ENCODE measurements around the gene TBL1X. TPM values are rescaled to one million over a fixed set of nuclear protein-coding genes. Genes with fewer than 3 reads are reported as not detected.

TBL1X gene
- total and polyA plus RNA-seq, 10 of the 15 experiments (the other 5 are each of a cell fraction or from before 2014, with no cell fraction given) = 4.4 to 26.3 (median 10.6) TPM

DNA sequence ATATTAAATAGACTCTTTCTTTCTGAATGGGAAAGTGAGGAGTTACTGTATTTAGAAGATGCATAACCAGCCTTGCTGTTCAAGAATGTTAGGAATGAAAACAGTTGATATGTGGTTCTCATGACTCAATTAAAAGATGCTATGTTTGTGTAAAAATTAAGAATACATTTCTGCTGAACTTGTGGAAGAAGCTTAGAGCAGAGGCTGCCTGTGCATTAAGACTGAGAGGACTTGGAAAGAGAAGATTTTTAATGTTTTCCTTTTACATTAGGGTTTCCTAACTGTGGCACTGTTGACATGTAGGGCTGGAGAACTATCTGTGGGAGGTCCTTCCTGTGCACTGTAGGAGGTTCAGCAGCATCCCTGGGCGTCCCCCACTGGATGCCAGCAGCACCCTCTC, 163.1 kb downstream of the TBL1X start (continued):
- TF ChIP-seq NRF1 (conservative IDR thresholded peaks at IDR 0.05; ENCODE audit: low read depth, low read length) (no peak), SUPT20H (IDR thresholded peaks at IDR 0.05; ENCODE audit: borderline replicate concordance, control insufficient read depth, low read depth, low read length) (no peak), EZH2 (IDR thresholded peaks at IDR 0.05; ENCODE audit: borderline replicate concordance, control insufficient read depth, low read depth, low read length) (no peak), SMARCA5 (IDR thresholded peaks at IDR 0.05) (no peak), HCFC1 (IDR thresholded peaks at IDR 0.05; ENCODE audit: low read length) (no peak), EGR1 (IDR thresholded peaks at IDR 0.05; ENCODE audit: borderline replicate concordance in 1 of 2, low read depth in 2 of 2, low read length in 2 of 2) (no peak)
- TF ChIP-seq, protein P1, sequence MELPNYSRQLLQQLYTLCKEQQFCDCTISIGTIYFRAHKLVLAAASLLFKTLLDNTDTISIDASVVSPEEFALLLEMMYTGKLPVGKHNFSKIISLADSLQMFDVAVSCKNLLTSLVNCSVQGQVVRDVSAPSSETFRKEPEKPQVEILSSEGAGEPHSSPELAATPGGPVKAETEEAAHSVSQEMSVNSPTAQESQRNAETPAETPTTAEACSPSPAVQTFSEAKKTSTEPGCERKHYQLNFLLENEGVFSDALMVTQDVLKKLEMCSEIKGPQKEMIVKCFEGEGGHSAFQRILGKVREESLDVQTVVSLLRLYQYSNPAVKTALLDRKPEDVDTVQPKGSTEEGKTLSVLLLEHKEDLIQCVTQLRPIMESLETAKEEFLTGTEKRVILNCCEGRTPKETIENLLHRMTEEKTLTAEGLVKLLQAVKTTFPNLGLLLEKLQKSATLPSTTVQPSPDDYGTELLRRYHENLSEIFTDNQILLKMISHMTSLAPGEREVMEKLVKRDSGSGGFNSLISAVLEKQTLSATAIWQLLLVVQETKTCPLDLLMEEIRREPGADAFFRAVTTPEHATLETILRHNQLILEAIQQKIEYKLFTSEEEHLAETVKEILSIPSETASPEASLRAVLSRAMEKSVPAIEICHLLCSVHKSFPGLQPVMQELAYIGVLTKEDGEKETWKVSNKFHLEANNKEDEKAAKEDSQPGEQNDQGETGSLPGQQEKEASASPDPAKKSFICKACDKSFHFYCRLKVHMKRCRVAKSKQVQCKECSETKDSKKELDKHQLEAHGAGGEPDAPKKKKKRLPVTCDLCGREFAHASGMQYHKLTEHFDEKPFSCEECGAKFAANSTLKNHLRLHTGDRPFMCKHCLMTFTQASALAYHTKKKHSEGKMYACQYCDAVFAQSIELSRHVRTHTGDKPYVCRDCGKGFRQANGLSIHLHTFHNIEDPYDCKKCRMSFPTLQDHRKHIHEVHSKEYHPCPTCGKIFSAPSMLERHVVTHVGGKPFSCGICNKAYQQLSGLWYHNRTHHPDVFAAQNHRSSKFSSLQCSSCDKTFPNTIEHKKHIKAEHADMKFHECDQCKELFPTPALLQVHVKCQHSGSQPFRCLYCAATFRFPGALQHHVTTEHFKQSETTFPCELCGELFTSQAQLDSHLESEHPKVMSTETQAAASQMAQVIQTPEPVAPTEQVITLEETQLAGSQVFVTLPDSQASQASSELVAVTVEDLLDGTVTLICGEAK (IDR thresholded peaks at IDR 0.05; ENCODE audit: borderline replicate concordance) = no peak

DNA sequence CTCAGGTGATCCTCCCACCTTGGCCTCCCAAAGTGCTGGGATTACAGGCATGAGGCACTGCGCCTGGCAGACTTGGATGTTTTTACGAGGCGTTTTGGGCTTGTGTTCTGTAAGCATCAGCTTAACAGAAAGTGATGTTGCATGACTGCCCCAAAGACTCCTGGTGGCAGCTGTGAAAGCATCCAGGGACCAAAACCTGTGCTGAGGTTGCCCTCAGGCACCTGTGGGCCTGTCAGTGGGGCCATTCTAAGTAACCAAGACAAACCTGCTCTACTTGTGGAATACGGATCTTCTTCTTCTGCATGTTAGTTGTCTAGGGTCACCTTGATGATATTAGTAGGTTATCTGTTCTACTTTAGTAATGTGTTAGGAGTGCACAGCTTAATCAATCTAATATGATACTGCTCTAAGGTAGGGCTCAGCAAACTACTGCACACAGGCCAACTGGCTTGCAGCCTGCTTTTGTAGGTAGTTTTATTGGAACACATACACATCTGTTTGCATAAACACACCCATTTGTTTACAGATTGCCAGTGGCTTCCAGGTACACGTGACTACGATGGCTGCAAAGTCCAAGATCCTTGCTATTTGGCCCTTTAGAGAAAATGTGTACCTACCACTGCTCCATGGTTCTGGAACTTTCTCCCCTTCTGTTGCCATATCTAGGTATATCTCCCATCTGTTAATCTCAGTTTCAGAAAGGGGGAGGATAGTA, 164.1 kb downstream of the TBL1X start:
- Histone ChIP-seq H2AFZ (ENCODE audit: control insufficient read depth, low read depth, low read length) (no peak overlapping the region), H3K4me2 (ENCODE audit: control insufficient read depth, insufficient read depth) (no peak overlapping the region), H3K9ac (ENCODE audit: control insufficient read depth, insufficient read depth, low read length) (no peak overlapping the region), H3K27ac (ENCODE audit: control insufficient read depth, insufficient read depth) (no peak overlapping the region), H3K79me2 (ENCODE audit: control insufficient read depth, insufficient read depth, low read length) (no peaks in the 10 kb centered on the region), H3K4me1 (ENCODE audit: control insufficient read depth, insufficient read depth, low read length) (no peaks in the 10 kb centered on the region), H3K27me3 (replicated peaks in 1 of 2; ENCODE audit: control insufficient read depth in 2 of 2, insufficient read depth in 2 of 2, low read length in 1 of 2) (no peaks in the 10 kb centered on the region), H3K36me3 (ENCODE audit: control insufficient read depth in 2 of 2, insufficient read depth in 2 of 2, low read length in 1 of 2) (no peaks in the 10 kb centered on the region), H4K20me1 (ENCODE audit: control insufficient read depth, insufficient read depth) (no peaks in the 10 kb centered on the region), H3K4me3 (no peak overlapping the region), H3K9me3 (replicated peaks; ENCODE audit: control insufficient read depth, insufficient read depth, low read length) (no peaks in the 10 kb centered on the region)
- FAIRE-seq (no peak), ATAC-seq (no peak), DNase-seq (ENCODE audit: low read depth, low spot score) (no peak)
- ChIA-PET CTCF (no interaction called here), SMC1A (ENCODE audit: uncharacterized antibody, unreplicated experiment) (no interaction called here), RAD21 (ENCODE audit: unreplicated experiment) (no interaction called here), POLR2A (no interaction called here)
- WGBS (ENCODE audit: insufficient coverage, insufficient replicate concordance, low lambda C conversion rate, missing lambda C conversion rate) = 56% methylated on average over 6 of the region's 6 CpGs
- in situ Hi-C loops (cut with MboI) (no loop called here), intact Hi-C loops (cut with micrococcal nuclease; ENCODE audit: unreplicated experiment) (no loop called here)
- BruUV-seq (replicated peaks) = no TSS peak
- TF ChIP-seq STAT1 (conservative IDR thresholded peaks at IDR 0.05) (no peak), BCL11A (IDR thresholded peaks at IDR 0.05; ENCODE audit: low read depth, low read length) (no peak), ZZZ3 (IDR thresholded peaks at IDR 0.05; ENCODE audit: control insufficient read depth, insufficient read length, low read depth) (no peak)
- TF ChIP-seq, protein P2, sequence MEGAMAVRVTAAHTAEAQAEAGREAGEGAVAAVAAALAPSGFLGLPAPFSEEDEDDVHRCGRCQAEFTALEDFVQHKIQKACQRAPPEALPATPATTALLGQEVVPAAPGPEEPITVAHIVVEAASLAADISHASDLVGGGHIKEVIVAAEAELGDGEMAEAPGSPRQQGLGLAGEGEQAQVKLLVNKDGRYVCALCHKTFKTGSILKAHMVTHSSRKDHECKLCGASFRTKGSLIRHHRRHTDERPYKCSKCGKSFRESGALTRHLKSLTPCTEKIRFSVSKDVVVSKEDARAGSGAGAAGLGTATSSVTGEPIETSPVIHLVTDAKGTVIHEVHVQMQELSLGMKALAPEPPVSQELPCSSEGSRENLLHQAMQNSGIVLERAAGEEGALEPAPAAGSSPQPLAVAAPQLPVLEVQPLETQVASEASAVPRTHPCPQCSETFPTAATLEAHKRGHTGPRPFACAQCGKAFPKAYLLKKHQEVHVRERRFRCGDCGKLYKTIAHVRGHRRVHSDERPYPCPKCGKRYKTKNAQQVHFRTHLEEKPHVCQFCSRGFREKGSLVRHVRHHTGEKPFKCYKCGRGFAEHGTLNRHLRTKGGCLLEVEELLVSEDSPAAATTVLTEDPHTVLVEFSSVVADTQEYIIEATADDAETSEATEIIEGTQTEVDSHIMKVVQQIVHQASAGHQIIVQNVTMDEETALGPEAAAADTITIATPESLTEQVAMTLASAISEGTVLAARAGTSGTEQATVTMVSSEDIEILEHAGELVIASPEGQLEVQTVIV (IDR thresholded peaks at IDR 0.05; ENCODE audit: borderline replicate concordance, partially characterized antibody) = no peak
- TF ChIP-seq, protein P3, sequence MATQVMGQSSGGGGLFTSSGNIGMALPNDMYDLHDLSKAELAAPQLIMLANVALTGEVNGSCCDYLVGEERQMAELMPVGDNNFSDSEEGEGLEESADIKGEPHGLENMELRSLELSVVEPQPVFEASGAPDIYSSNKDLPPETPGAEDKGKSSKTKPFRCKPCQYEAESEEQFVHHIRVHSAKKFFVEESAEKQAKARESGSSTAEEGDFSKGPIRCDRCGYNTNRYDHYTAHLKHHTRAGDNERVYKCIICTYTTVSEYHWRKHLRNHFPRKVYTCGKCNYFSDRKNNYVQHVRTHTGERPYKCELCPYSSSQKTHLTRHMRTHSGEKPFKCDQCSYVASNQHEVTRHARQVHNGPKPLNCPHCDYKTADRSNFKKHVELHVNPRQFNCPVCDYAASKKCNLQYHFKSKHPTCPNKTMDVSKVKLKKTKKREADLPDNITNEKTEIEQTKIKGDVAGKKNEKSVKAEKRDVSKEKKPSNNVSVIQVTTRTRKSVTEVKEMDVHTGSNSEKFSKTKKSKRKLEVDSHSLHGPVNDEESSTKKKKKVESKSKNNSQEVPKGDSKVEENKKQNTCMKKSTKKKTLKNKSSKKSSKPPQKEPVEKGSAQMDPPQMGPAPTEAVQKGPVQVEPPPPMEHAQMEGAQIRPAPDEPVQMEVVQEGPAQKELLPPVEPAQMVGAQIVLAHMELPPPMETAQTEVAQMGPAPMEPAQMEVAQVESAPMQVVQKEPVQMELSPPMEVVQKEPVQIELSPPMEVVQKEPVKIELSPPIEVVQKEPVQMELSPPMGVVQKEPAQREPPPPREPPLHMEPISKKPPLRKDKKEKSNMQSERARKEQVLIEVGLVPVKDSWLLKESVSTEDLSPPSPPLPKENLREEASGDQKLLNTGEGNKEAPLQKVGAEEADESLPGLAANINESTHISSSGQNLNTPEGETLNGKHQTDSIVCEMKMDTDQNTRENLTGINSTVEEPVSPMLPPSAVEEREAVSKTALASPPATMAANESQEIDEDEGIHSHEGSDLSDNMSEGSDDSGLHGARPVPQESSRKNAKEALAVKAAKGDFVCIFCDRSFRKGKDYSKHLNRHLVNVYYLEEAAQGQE (IDR thresholded peaks at IDR 0.05; ENCODE audit: low read depth, low read length) = no peak

Measured in GM12878 (cell line).